HG03469 (cell line): Measurements from ENCODE around the gene LMX1B.
"Not testable (repeated sequence)": the region's sequence is repeated elsewhere in the genome, so short reads cannot be mapped to it uniquely, and the experiment has no call there.

Experiments
- ATAC-seq: cut with Tn5 transposase; IDR thresholded peaks from one replicate; pipeline ENCODE4 v1.9.1; 2021; ENCODE audit warnings: mild to moderate bottlenecking, moderate library complexity, moderate number of reproducible peaks; ENCODE audit not compliant: unreplicated experiment

The LMX1B gene

GRCh38 chr9:126652140-126652582 lies 38.4 kb downstream of the LMX1B start:
- ATAC-seq = no peak

DNA sequence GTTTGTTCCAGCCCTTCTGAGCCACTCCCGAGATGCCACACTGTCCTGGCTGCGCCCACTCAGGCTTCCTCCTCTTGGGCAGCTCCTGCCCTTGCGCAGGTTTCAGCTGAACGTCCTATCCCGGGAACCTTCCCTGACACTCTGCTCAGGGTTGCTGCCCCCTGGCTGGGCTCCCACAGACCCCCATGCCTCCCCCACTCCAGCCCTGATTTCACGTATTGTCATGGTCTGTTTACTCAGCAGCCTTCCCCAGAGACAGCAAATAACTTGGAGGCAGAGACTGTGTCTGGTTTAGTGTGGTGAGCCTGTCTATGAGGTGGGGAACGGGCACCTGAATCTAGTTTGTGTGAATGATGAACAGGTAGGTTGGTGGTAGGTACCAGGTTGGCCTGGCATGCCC lies 40.4 kb downstream of the LMX1B start:
- ATAC-seq = no peak

GRCh38 chr9:126656214-126656613 lies 42.5 kb downstream of the LMX1B start:
- ATAC-seq = not testable (repeated sequence)

- ATAC-seq = no peak
These were observed 44.6 kb downstream of the LMX1B start for GRCh38 chr9:126658201-126658825.

GRCh38 chr9:126658956-126659555 lies 45.3 kb downstream of the LMX1B start:
- ATAC-seq = no peak

GRCh38 chr9:126661122-126661520 lies 47.4 kb downstream of the LMX1B start:
- no peak for ATAC-seq

- ATAC-seq = no peak
These were observed 48.0 kb downstream of the LMX1B start for GRCh38 chr9:126661521-126662251.

GRCh38 chr9:126663661-126664072 lies 49.9 kb downstream of the LMX1B start:
- ATAC-seq = no peak

DNA sequence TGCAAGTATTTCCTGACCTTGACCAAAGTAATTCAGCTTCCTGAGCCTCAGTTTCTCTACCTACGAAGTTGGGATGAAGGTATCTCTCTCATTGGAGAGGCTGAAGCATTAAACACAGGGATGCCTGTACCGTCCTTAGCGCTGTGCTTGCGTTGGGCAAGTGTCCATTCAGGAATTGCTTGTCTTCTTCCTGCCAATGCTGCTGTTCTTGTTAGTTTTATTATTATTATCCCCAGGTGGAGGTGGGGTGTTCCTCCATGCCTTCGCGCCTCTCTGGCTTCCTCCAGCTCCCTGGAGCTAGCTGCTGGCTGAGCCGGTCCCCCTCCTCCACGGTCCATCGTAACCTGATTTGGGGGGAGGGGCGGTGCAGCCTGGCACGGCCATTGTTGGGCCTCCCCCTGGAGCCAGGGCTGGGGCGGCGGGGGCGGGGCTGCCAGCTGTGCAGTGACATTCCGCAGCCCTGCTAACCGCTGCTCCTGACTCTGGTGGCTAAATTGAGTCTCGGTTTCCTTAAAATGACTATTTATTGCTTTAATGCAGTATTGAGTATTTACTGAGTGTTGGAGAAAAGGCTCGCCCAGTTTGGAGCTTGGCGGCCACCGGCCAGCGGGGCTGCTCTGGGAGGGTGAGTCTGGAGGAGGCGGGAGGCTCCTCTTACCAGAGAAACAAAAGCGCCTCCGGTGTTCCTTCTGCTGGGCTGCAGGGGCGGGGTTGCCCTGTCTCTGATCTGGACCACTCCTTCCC lies 51.3 kb downstream of the LMX1B start:
- ATAC-seq = no peak

GRCh38 chr9:126665644-126666035 lies 51.9 kb downstream of the LMX1B start:
- ATAC-seq = no peak

- ATAC-seq = no peak
These were observed 52.6 kb downstream of the LMX1B start for GRCh38 chr9:126666155-126666803.

- ATAC-seq = no peak
These were observed 53.7 kb downstream of the LMX1B start for GRCh38 chr9:126667190-126668055.

- no peak for ATAC-seq
These were observed 54.3 kb downstream of the LMX1B start for GRCh38 chr9:126668058-126668457.

DNA sequence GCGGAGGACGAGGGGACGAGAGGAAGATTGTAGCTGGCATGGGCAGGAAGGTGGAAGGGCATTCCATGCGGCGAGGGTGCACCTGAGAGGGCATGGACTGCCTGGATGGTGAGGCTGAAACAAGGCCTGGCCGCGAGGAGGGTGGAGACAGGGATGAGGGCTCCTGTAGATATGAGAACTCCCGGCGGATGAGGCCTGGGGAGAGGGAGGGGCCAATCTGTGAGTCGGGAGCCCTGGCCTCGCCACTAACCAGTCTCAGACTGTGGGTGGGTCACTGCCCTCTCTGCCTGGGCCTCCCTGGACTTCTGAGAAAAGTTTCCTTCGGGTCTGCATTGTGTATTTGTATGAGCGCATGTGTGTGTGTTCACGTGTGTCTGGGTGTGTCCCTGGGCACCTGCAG lies 55.4 kb downstream of the LMX1B start:
- no peak for ATAC-seq

DNA sequence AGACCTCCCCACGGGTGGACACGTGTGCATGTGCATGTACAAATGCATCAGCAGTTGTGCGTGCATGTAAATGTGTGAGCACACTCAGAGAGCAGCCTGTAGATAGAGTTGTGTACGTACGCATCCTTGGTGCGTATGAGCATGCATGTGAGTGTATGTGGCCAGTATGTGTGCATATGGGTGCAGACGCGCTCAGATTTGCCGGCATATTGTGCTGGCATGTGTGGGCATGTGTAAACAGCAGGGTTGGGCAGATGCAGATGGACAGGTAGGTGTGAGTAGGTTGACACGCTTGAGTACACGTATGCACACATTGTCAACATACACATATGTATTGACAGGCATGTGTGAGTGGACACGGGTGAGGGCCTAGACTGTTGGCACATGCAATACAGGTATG lies 56.5 kb downstream of the LMX1B start:
- no peak for ATAC-seq

GRCh38 chr9:126671381-126671831 lies 57.7 kb downstream of the LMX1B start:
- ATAC-seq = no peak

DNA sequence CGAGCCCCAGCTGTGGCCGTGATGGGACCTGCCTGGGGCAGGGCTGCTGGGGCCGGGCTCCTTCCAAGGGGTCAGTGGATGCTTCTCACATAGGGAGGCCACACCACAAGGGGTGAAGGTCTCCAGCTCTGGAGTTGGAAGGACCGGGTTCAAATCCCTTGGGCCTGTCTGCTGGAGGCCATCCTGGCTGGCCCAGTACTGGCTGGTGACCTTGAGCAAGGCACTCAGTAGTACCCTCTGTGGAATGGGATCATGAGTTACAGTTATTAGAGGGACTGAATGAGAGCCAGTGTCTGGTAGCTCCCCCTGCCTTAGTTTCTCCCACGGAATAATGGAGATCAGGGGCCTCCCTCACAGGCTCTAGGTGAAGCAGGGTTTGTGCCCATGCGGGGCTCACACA lies 58.3 kb downstream of the LMX1B start:
- ATAC-seq = no peak

DNA sequence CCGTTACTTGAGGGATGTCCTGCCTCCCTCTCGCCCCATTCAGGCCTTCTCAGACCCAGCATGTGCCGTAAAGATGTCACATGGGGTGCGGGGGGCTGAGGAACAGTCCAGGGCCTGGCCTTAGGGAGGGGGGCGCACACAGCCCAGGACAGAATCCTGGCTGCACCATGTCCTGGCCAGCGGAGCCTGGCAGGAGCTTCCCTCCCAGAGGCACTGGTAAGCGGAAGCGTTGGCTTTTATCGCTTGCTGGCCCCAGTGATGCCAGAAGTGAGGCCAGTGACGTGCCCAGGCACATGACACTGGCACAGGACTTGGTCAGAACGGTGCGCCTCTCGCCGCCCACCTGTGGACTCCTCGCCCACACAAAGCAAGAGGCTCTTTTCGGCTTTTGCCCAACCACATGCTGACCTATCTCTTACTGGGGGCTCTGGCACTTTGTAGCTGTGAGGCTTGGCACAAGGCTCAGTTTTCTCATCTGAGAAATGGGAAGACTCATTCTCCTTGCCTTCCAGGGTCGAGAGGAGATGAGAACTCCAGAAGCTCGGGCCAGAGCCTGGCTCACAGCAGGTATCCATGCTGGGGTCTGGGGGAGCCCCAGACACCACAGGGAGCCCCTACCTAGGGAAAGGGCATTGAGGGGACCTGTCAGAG lies 59.0 kb downstream of the LMX1B start:
- ATAC-seq = no peak

GRCh38 chr9:126673689-126674364 lies 60.1 kb downstream of the LMX1B start:
- ATAC-seq = no peak
